GM23338 (cell line): Measurements from ENCODE around the gene CAPZA1. TPM values are rescaled to one million over a fixed set of nuclear protein-coding genes. Genes with fewer than 3 reads are reported as not detected.

Experiments
- ATAC-seq: fragments of 200-7000 bp; cut with Tn5 transposase; 3 replicates; pipeline ENCODE4 v1.9.1; 2020
- DNase-seq: peaks from one replicate; pipeline ENCODE4 v3.0.0-alpha.2; 2015; ENCODE audit warnings: low spot score
- H2AFZ ChIP-seq: fragments of 200-600 bp; sonication (generic); 2 replicates; pipeline ENCODE4 v1.8.0; 2016; ENCODE audit warnings: antibody characterized with exemption, mild to moderate bottlenecking, moderate library complexity
- H3F3A ChIP-seq: fragments of 200-600 bp; sonication (generic); replicated peaks from 2 replicates; pipeline ENCODE4 v1.8.0; 2017; ENCODE audit warnings: antibody characterized with exemption, mixed run types, low read depth
- H3K27ac ChIP-seq: fragments of 200-600 bp; sonication (generic); 2 replicates; pipeline ENCODE4 v1.6.1; 2016; ENCODE audit warnings: low read depth
- H3K27me3 ChIP-seq: fragments of 200-600 bp; sonication (generic); 2 replicates; pipeline ENCODE4 v1.8.0; 2016; ENCODE audit warnings: mild to moderate bottlenecking, mixed run types, moderate library complexity; ENCODE audit not compliant: insufficient read depth
- H3K36me3 ChIP-seq: fragments of 200-600 bp; sonication (generic); 2 replicates; pipeline ENCODE4 v1.8.0; 2016; ENCODE audit warnings: mild to moderate bottlenecking; ENCODE audit not compliant: insufficient read depth
- H3K4me1 ChIP-seq: fragments of 200-600 bp; sonication (generic); 2 replicates; pipeline ENCODE4 v1.8.0; 2016; ENCODE audit warnings: mild to moderate bottlenecking, moderate library complexity; ENCODE audit not compliant: insufficient read depth
- H3K4me2 ChIP-seq: fragments of 200-600 bp; sonication (generic); 2 replicates; pipeline ENCODE4 v1.7.1; 2017; ENCODE audit warnings: mixed run types
- H3K4me3 ChIP-seq: fragments of 200-600 bp; sonication (generic); 2 replicates; pipeline ENCODE4 v1.6.1; 2016; ENCODE audit warnings: mixed run types
- H3K79me2 ChIP-seq: fragments of 200-600 bp; sonication (generic); replicated peaks from 2 replicates; pipeline ENCODE4 v1.8.0; 2017; ENCODE audit warnings: mild to moderate bottlenecking; ENCODE audit not compliant: insufficient read depth
- H3K9me2 ChIP-seq: fragments of 200-600 bp; sonication (generic); 2 replicates; pipeline ENCODE4 v1.8.0; 2017; ENCODE audit not compliant: insufficient read depth
- H4K20me1 ChIP-seq: fragments of 200-600 bp; sonication (generic); replicated peaks from 2 replicates; pipeline ENCODE4 v1.8.0; 2017; ENCODE audit warnings: mild to moderate bottlenecking; ENCODE audit not compliant: insufficient read depth
- H3K27ac Mint-ChIP-seq: 2 replicates; pipeline ENCODE4 v1.8.0; 2020; ENCODE audit warnings: inconsistent platforms, mild to moderate bottlenecking, moderate library complexity, mixed read lengths
- H3K27me3 Mint-ChIP-seq: 3 replicates; pipeline ENCODE4 v1.8.0; 2022; ENCODE audit warnings: low read depth, mild to moderate bottlenecking, moderate library complexity, mixed read lengths, inconsistent platforms; ENCODE audit not compliant: insufficient read depth, poor library complexity
- H3K36me3 Mint-ChIP-seq: 3 replicates; pipeline ENCODE4 v1.8.0; 2021; ENCODE audit warnings: low read depth, mild to moderate bottlenecking, inconsistent platforms, moderate library complexity, mixed read lengths
- H3K4me1 Mint-ChIP-seq: 3 replicates; pipeline ENCODE4 v1.8.0; 2020; ENCODE audit warnings: mild to moderate bottlenecking, inconsistent platforms, mixed read lengths
- H3K4me3 Mint-ChIP-seq: 3 replicates; pipeline ENCODE4 v1.8.0; 2021; ENCODE audit warnings: moderate library complexity, mild to moderate bottlenecking, inconsistent platforms, mixed read lengths
- H3K9me3 Mint-ChIP-seq: 3 replicates; pipeline ENCODE4 v1.8.0; 2020; ENCODE audit warnings: moderate library complexity, mild to moderate bottlenecking, inconsistent platforms, mixed read lengths
- CREB1 ChIP-seq: fragments of 250-450 bp; sonication (Bioruptor Pico); IDR thresholded peaks from 2 replicates; pipeline ENCODE4 v1.5.0; 2020; ENCODE audit warnings: low read depth, mild to moderate bottlenecking, moderate library complexity
- CTCF ChIP-seq, 2 experiments: fragments of 200-600 bp in 1 of 2; sonication (generic) in 1 of 2; conservative IDR thresholded peaks; 2 replicates each; pipeline versions ENCODE4 v1.5.1 to v1.6.1; 2016 to 2017; ENCODE audit warnings: antibody characterized with exemption in 2 of 2, low read depth in 2 of 2, mild to moderate bottlenecking in 2 of 2, moderate library complexity in 1 of 2
- ETS1 ChIP-seq: IDR thresholded peaks from 2 replicates; pipeline ENCODE4 v1.6.1; 2016; ENCODE audit warnings: antibody characterized with exemption
- EZH2 ChIP-seq: fragments of 200-600 bp; sonication (generic); IDR thresholded peaks from one replicate; pipeline ENCODE4 v1.8.0; 2017; ENCODE audit warnings: antibody characterized with exemption, mild to moderate bottlenecking, low read depth; ENCODE audit not compliant: unreplicated experiment
- EZH2phosphoT487 ChIP-seq: fragments of 200-600 bp; sonication (generic); IDR thresholded peaks from one replicate; pipeline ENCODE4 v1.8.1; 2018; ENCODE audit warnings: antibody characterized with exemption; ENCODE audit not compliant: unreplicated experiment
- POLR2AphosphoS5 ChIP-seq: IDR thresholded peaks from 2 replicates; pipeline ENCODE4 v1.6.1; 2016; ENCODE audit warnings: antibody characterized with exemption, low read depth
- REST ChIP-seq: IDR thresholded peaks from one replicate; pipeline ENCODE4 v1.6.1; 2018; ENCODE audit warnings: antibody characterized with exemption; ENCODE audit not compliant: unreplicated experiment
- STAT1 ChIP-seq: IDR thresholded peaks from one replicate; pipeline ENCODE4 v1.6.1; 2016; ENCODE audit warnings: antibody characterized with exemption; ENCODE audit not compliant: unreplicated experiment
- ZNF331 ChIP-seq: fragments of 250-450 bp; sonication (Bioruptor Pico); IDR thresholded peaks from 2 replicates; pipeline ENCODE4 v1.5.0; 2020; ENCODE audit warnings: low read depth, mild to moderate bottlenecking, moderate library complexity
- ZNF462 ChIP-seq: fragments of 250-450 bp; sonication (Bioruptor Pico); IDR thresholded peaks from 2 replicates; pipeline ENCODE4 v1.5.0; 2020; ENCODE audit warnings: mild to moderate bottlenecking, moderate library complexity
- polyA plus RNA-seq: library from polyadenylated mRNA; unstranded; fragments of >200 nt; fragmentation: Nextera tagmentation; extraction: Ambion mirVana; gene quantifications from 2 replicates; pipeline ENCODE4 v1.2.1, GENCODE V29; 2016
- total RNA-seq: library from RNA; depleted of rRNA; stranded (reverse); fragments of >200 nt; shearing (Covaris generic); gene quantifications from 2 replicates; pipeline ENCODE4 v1.2.3, GENCODE V29; 2014

The CAPZA1 gene
- total and polyA plus RNA-seq, 2 experiments from 2014 or later, result 147 to 182 TPM

- TF ChIP-seq ZNF462 (CRISPR knock-in tag) (no peak), POLR2AphosphoS5 (no peak), ETS1 (no peak)
Observed at GRCh38 chr1:112708489-112708888, 88.9 kb downstream of the CAPZA1 start (continued).

- H3K36me3 Mint-ChIP-seq, result peaks cover 12% of the 10 kb centered on the region; the same call in 2 of the 3 replicates
- peaks cover 15% of the 10 kb centered on the region for H3F3A ChIP-seq
- TF ChIP-seq STAT1 (no peak), CREB1 (CRISPR knock-in tag) (no peak), ZNF331 (CRISPR knock-in tag) (no peak), REST (no peak), EZH2 (no peak), EZH2phosphoT487 (no peak), ETS1 (no peak), POLR2AphosphoS5 (no peak), CTCF (conservative IDR thresholded peaks at IDR 0.05; ENCODE audit: low read depth in 2 of 2) (no peak)
Observed at GRCh38 chr1:112710159-112710558, 90.5 kb downstream of the CAPZA1 start.

More at GRCh38 chr1:112710159-112710558, 90.5 kb downstream of the CAPZA1 start:
- Mint-ChIP-seq H3K4me1 (peaks cover 54% of the 10 kb centered on the region), H3K4me3 (no peak overlapping the region), H3K9me3 (no peaks in the 10 kb centered on the region; the same call in 2 of the 3 replicates), H3K27ac (no peak overlapping the region), H3K27me3 (peaks cover 40% of the 10 kb centered on the region)
- DNase-seq, result no peak
- Histone ChIP-seq H2AFZ (no peak overlapping the region), H3K9me2 (no peaks in the 10 kb centered on the region), H4K20me1 (no peaks in the 10 kb centered on the region; the same call in 1 of the 2 replicates), H3K36me3 (no peaks in the 10 kb centered on the region; the same call in 1 of the 2 replicates), H3K27me3 (peaks cover 36% of the 10 kb centered on the region), H3K27ac (no peak overlapping the region), H3K4me3 (no peak overlapping the region), H3K4me1 (peaks cover 44% of the 10 kb centered on the region), H3K79me2 (no peaks in the 10 kb centered on the region), H3K4me2 (no peak overlapping the region)
- ATAC-seq, result no peak
